Omental fat pad (tissue), 4 donors: ENCODE data around the gene L3MBTL3. TPM values are rescaled to one million over a fixed set of nuclear protein-coding genes. Genes with fewer than 3 reads are reported as not detected.
A peak's percentile ranks its signal among the peaks of the same experiment; 100 is the strongest.

Experiments
- ATAC-seq: fragments of 150-250 bp; one replicate; pipeline ENCODE4 v1.9.1; 2016; ENCODE audit warnings: mild to moderate bottlenecking, moderate library complexity; ENCODE audit not compliant: low FRiP score
- DNase-seq: peaks from one replicate; pipeline ENCODE4 v3.0.0-alpha.2; 2019; ENCODE audit warnings: low spot score
- CTCF ChIP-seq, 3 donors: fragments of 450-650 bp; IDR thresholded peaks; one replicate each; pipeline ENCODE4 v1.5.1; 2016 to 2017; ENCODE audit warnings: antibody characterized with exemption in 3 of 3, mild to moderate bottlenecking in 3 of 3, moderate library complexity in 2 of 3
- total RNA-seq, 4 donors: library from RNA; depleted of rRNA; stranded (reverse); fragments of >200 nt; gene quantifications; one replicate each; pipeline ENCODE4 v1.1.0, GENCODE V29; 2016

Gene L3MBTL3
- total RNA-seq, 4 donors from 2014 or later: 6.9 to 22.2 (median 8.0) TPM

- no peak for TF ChIP-seq CTCF (IDR thresholded peaks at IDR 0.05)
- ATAC-seq: no peak
- DNase-seq: no peak
Measured at GRCh38 chr6:130010387-130010786, 8.0 kb upstream of the L3MBTL3 start.

- DNase-seq: no peak
- no peak for ATAC-seq
Measured at GRCh38 chr6:130012728-130013127, 5.7 kb upstream of the L3MBTL3 start.

GRCh38 chr6:130018744-130019325, 454 bp downstream of the L3MBTL3 start:
- ATAC-seq: no peak
- no peak for DNase-seq
- TF ChIP-seq CTCF (IDR thresholded peaks at IDR 0.05): no peak

More at GRCh38 chr6:130012728-130013127, 5.7 kb upstream of the L3MBTL3 start:
- TF ChIP-seq CTCF (IDR thresholded peaks at IDR 0.05): no peak

- ATAC-seq (peak; percentile 33), DNase-seq (no peak)
- no peak for TF ChIP-seq CTCF (IDR thresholded peaks at IDR 0.05)
Measured at GRCh38 chr6:130019326-130020072, 1.1 kb downstream of the L3MBTL3 start.

GRCh38 chr6:130020073-130020906, 1.9 kb downstream of the L3MBTL3 start:
- TF ChIP-seq CTCF (IDR thresholded peaks at IDR 0.05): no peak

GRCh38 chr6:130020907-130021629, 2.7 kb downstream of the L3MBTL3 start:
- TF ChIP-seq CTCF (IDR thresholded peaks at IDR 0.05): peak in 1 of 3 donors; percentile 22
- peak; percentile 82 for ATAC-seq

More at GRCh38 chr6:130020073-130020906, 1.9 kb downstream of the L3MBTL3 start:
- DNase-seq (no peak), ATAC-seq (peak; percentile 22)

More at GRCh38 chr6:130020907-130021629, 2.7 kb downstream of the L3MBTL3 start:
- DNase-seq: peak; percentile 46
